GM13977 (cell line): ENCODE results near the gene BIVM.

Source experiments
- DNase-seq: peaks from one replicate; pipeline ENCODE4 v3.0.0; 2012; ENCODE audit warnings: low spot score
- in situ Hi-C: fragments of 300-500 bp; cut with MboI; formaldehyde crosslinking; loops from one replicate; pipeline ENCODE4 v1.12.0; 2022; ENCODE audit warnings: low sequenced_read_pairs, low pct_unique_long_range_greater_than_20kb, mixed read lengths, inconsistent platforms; ENCODE audit not compliant: unreplicated experiment
- TF ChIP-seq, protein P1 (sequence below): IDR thresholded peaks from 2 replicates; pipeline ENCODE4 v1.5.1; 2012; ENCODE audit warnings: mild to moderate bottlenecking, control low read depth; ENCODE audit not compliant: insufficient read depth; ENCODE audit errors: extremely low read depth, missing control alignments

The BIVM gene

DNA sequence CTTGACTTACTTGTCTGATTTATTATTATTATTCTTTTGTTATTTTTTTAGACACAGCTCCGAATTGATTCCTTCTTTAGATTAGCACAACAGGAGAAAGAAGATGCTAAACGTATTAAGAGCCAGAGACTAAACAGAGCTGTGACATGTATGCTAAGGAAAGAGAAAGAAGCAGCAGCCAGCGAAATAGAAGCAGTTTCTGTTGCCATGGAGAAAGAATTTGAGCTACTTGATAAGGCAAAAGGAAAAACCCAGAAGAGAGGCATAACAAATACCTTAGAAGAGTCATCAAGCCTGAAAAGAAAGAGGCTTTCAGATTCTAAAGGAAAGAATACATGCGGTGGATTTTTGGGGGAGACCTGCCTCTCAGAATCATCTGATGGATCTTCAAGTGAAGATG lies 76.3 kb downstream of the BIVM start:
- TF ChIP-seq, protein P1, sequence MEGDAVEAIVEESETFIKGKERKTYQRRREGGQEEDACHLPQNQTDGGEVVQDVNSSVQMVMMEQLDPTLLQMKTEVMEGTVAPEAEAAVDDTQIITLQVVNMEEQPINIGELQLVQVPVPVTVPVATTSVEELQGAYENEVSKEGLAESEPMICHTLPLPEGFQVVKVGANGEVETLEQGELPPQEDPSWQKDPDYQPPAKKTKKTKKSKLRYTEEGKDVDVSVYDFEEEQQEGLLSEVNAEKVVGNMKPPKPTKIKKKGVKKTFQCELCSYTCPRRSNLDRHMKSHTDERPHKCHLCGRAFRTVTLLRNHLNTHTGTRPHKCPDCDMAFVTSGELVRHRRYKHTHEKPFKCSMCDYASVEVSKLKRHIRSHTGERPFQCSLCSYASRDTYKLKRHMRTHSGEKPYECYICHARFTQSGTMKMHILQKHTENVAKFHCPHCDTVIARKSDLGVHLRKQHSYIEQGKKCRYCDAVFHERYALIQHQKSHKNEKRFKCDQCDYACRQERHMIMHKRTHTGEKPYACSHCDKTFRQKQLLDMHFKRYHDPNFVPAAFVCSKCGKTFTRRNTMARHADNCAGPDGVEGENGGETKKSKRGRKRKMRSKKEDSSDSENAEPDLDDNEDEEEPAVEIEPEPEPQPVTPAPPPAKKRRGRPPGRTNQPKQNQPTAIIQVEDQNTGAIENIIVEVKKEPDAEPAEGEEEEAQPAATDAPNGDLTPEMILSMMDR = no peak
- in situ Hi-C loops = no loop called here
- DNase-seq = no peak

DNA sequence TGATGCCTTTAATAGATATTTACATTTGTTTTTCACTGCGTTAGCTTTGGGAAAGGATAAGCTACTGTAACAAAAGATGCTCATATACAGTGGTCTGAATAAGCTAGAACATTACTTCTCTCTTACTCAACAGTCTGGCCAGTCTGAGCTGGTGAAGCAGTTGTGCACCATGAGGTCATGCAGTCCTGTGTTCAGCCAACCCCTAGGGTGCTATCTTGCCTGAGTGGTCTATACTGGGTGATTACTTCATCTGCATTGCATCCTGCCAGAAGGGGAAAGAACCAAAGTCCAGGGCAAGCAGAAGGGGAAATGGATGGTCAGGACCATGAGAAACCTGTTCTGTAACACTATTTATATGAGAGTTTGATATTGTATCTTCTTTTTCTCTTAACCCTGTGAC lies 78.4 kb downstream of the BIVM start:
- no peak for DNase-seq
- TF ChIP-seq, protein P1 = no peak
- in situ Hi-C loops = no loop called here

DNA sequence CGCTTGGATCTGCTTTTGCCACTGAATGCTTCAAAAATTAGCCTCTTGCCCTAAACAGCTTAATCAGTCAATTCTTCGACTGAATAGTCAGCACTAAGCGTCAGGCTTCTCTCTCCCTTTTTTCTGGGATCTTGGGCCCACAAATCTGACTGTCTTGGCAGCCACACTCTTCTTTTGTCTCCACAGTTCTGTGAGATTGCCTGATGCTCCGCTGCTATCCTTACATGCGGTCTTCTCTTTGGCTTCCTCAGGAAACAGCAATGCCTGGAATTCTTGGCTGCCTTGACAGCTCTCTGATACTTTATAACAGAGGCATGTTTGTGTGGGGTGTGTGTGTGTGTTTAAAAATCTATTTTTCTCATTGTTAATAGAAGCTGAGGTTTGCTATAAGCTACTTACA lies 79.6 kb downstream of the BIVM start:
- in situ Hi-C loops = no loop called here
- DNase-seq = no peak
- TF ChIP-seq, protein P1 = no peak

DNA sequence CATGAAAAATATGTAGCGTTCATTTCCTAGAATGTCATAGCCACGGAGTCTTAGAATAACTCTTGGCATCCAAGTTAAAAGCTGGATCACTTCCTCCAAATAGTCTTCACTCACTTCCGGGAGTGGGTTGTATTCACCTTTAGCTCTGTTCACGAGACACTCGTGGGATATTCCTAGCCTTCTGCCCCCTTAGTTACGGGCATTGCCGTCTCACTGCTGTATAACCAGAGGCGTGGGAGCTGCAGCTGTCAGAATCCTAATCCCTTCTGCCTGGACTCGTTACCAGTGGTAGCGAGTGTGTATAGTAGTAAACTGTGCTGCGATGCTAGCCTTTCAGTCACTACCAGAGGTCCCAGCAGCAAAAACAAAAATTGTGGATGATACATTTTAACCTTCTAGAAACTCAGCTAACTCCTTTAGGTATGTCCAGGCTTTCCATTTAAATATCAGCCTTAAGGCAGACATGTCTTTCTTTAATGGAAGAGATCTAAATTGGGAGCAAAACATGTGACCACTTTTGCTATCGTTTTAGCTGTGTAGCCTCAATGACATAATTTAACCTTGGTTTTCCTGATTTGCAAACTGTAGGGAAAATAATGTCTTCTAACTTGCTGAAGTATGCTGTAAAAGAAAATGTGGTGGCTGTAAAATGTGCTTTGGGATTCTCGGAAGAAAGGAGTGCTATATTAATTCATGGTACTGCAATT lies 81.0 kb downstream of the BIVM start:
- DNase-seq = no peak
- in situ Hi-C loops = no loop called here
- TF ChIP-seq, protein P1 = no peak

DNA sequence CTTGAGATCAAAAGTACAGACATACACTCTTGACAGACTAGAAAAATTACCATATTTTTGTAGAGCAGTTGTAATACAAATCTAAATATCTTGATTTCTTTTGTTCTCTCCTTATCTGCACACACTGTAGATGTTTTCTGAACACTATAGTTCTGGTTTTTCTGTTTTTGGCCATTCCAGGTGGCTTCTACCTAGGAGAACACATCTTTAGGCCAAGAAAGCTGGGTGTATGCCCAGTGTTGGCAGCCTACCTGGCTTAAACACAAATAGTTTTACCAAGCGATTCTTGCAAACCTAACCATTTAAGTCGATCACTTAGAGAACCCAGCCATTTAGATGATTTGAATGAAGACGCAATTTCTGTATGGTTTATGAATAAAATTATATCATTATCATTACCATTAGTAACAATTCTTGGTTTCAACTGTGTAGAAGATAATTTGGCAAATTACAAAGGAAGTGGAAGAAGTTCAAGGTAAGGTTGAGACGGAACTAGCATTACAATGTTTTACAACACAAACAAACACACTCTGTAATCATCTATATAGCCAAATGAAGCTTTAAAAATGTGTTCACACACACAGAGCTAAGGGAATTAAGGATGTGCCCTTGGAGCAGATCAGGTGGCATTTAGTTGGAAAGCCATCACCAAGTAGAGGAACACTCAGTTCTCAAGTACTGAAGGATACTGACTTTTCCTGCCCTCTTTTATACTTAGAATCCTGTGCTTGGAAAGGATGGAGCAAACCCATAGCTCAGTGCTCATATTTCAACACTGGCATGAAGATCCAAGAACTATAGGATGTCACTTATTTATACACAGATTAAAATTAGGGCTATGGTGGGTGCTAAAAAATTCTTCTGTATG lies 83.1 kb downstream of the BIVM start:
- no peak for DNase-seq
- TF ChIP-seq, protein P1 = no peak
- in situ Hi-C loops = no loop called here
